Bone marrow (tissue), 2 donors: Measurements from ENCODE around the gene KCNS1.

Experiments
- DNase-seq, 2 donors: peaks; one replicate each; lab custom pipeline; 2025; lab: John Stamatoyannopoulos, UW

KCNS1 gene

DNA sequence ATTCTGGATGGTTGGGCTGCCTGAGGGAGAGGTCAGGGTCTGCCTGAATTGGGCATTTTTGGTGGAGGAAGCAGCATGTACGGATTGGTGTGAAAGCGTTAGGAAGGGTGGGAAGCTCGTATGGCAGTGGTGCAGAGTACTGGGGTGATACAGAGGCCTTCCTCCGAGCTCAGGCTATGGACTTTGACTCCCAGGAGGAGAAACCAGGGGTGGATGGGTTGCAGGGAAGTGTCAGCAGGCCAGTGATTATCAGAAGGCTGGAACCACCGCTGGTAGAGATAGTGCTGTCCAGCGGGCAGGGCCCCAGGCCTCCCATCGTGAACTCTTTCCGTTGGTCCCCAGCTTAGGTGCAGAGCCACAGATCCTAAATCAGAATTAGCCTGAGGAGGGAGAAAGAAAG is 8.7 kb upstream of the KCNS1 start:
- no peak for DNase-seq

DNA sequence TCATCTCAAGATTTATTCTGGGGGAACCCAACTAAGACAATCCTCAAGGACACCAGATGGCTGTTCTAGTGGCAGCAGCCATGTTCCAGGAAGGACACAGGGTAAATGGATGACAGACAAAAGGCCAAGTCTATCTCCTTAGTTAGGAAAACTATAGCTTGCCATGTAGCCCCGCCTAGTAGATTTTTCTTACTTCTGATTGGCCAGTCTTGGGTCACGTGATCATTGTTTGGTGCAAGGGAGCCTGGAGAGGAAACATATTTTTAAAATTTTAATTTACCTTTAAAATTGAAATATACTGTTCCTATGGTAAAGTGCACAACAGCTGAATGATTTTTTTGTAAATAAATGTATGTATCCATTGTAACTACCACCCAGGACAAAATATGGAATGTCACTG is 4.4 kb upstream of the KCNS1 start:
- no peak for DNase-seq

DNA sequence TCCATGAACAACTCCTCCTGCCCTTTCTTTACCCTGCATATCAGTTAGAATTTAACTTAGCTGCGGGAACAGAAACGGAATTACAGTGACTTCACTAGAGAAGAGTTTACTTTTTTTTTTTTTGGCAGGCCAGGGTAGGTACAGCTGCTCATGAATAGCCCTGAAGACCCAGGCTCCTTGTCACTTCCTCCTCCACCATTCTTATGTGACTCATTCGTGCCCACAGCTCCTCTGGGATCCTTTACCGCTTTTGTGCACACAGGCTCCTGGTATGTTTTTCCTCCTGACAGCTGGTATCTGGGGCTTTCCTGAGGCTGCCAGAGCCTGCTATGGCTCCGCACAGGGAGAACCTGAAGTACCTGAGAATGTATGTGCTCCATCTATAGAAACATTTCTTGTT is 3.9 kb upstream of the KCNS1 start:
- DNase-seq = no peak

DNA sequence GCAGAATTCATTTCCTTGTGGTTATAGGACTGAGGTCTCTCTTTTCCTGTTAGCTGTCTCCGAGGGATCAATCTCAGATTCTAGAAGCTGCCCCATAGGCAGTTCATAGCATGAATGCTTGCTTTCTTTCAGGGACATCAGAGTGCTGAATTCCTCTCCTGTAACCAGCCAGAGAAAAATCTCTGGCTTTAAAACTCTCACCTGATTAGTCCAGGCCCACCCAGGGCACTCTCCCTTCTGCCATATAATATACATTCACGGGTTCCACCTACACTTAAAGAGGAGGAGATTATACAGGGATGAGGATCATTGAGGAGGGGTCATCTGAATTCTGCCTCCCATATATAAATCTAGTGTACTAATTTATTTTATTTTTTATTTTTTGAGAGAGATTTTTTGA is 2.1 kb upstream of the KCNS1 start:
- no peak for DNase-seq

DNA sequence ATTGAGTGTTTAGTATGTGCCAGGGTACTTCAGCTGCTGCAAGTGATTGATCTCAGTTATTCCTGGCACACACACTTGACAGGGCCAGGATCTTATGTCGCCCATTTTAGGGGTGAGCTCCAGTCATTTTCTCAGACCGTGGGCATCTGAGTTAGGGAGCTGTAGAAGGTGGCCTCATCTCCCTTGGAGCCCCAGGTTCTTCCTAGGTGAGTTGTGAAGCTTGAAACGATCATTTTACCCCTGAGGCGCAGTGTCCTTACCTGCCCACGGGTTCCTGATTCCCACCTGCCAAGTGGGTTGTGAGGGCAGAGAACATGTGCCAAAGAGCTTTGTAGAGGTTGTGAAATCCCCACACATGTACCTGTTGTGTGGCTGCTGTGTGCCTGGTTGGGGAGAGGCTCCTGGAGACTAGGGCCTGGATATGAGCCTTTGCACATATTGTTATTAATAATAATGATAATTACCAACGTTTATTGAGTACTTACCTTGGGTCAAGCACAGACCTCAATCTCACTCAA is 465 bp upstream of the KCNS1 start:
- DNase-seq = no peak

DNA sequence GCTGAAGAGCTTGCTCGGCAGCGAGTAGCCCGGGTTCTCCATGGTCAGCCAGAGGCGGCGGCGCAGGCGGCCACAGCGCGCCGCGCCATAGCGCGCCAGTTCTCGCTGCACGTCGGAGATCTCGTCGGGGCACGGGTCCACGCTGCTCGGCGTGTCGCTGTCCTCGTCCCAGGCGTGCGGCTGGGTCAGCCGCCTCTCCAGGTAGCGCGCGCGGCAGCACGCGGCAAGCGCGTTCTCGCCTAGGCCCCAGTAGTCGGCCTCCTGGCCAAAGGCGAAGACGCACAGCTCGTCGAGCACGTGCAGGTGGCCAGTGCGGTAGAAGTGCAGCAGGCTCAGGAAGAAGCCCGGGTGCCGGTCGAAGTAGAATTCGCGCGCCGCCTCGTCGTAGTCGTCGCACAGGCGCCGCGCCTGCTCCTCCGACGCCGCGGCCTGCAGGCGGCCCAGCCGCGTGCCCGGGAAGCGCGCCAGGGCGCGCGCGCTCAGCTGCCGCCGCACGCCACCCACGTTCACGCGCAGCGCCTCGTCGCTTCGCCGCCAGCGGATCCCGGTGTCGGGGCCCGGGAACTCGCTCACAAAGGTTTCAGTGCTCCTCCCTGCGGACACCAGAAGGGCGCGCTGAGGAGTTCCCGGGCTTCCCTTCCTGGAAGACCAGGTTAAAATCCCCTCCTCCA is 2.7 kb downstream of the KCNS1 start:
- no peak for DNase-seq

DNA sequence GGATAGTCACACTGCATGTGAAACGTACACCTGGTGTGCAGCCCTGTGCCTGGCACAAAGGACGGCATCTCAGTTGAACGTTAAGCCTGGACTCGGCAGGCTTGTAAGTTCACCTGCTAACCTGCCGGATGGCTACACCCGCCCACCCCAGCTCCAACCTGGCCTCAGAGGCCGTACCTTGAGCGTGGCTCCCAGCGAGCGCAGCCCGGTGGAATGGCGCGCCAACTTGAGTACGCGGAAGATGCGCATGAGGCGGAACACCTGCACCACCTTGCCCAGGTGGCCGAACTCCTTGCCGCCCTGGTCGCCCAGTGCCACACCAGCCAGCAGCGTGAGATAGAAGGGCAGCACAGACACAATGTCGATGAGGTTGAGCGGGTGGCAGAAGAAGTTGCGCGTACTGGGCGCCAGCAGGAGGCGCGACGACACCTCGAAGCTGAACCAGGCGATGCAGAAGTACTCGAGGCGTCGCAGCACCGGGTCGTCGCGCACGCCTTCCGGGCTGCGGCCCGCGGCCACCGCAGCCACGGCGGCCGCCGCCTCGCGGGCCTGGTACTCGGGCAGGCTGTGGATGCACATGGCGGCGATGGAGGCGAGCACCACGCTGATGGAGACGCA is 3.3 kb downstream of the KCNS1 start:
- no peak for DNase-seq

DNA sequence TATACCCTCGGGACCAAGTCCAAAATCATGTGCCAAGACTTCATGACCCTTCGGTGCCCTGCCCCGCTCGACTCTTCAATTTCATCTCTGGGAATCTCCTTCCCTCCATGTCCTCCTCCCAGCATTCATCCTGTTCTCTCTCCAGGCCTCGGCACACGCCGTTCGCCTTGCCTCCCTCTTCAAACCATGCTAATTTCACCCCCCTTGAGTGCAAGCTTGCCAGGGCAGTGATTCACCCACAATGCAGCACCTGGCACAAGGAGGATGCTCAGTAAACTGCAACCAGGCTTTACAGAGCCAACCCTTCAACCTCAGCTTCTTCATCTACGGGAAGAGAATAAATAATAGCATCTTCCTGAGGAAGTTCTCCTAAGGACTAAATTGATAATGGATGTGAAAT is 4.1 kb downstream of the KCNS1 start:
- no peak for DNase-seq

DNA sequence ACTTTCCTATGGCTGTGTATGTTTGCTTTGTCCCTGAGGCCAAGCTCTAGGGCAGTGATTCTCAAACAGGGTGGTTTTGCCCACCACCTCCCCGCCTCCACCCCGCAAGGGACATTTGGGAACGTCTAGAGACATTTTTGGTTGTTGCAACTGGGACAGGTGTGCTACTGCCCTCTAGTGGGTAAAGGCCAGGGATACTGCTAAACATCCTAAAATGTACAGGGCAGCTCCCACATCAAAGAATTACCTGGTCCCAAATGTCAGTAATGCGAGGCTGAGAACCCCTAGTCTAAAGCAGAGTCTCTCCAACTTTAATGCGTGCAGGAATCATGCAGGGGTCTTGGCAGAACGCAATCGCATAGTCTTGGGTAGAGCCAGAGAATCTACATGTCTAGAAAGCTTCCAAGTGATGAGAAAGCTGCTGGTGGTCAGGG is 5.1 kb downstream of the KCNS1 start:
- DNase-seq = peak in 1 of 2 donors; percentile 12

DNA sequence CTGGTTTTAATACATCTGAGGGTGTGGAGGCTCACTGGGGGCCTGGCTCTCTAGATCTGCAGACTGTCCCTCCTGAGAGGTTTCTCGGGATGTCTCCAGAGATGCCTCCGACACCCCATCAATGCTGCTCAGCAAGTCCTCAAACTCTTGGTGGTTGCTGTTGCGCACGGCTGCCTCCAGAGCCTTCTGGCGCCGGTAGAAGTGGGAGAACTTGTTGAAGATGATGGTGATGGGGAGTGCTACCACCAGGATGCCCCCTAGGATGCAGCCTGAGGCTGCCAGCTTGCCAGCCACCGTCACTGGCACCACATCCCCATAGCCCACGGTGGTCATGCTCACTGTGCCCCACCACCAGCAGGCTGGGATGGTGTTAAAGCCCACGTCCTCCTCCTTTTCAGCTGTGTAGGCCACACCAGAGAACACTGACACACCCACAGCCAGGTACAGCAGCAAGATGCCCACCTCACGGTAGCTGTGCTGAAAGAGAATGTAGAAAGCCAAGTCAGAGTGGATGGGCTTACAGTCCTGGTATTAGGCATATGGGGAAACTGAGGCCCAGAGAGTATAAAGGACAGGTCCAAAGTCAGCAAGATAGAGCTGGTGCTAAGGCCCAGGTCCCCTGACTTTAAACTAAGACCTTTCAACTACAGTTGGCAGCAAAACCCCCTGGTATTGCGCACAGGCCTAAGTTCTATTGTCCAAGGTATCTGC is 5.9 kb downstream of the KCNS1 start:
- DNase-seq = no peak

DNA sequence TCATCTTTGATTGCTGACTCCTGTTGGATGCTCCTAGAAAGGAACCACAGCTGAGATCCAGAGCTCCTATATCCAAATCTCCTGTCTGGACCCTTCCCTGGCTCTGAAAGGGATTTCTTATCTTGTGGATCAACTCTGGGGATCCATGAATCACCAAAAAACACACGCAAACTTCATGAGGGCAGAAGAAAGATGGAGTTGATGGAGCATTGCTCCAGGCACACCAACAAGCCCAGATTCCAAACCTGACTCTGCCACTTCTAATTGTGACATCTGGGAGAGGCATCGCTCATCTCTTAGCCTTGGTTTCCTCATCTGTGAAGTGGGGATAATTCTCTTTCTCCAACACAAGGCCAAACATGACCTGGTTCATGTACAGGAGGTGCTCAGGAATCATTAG is 6.7 kb downstream of the KCNS1 start:
- no peak for DNase-seq

DNA sequence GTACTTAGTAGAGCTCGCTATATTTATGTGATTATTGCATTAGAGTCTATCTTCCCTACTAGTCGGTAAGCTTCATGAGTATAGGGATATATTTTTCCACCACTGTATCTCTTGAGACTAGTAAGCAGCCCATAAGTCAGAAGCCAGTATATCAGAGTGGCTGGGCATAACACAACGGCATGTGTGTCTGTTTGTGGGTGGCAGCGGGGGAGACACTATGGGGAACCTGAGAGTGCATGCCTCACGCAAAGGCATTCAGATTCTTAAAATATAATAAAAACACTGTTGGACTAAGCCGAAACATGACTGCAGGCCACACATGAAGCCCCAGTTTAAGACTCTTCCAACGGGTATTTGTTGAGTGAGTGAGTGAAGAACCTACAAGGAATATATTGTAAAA is 8.0 kb downstream of the KCNS1 start:
- no peak for DNase-seq

DNA sequence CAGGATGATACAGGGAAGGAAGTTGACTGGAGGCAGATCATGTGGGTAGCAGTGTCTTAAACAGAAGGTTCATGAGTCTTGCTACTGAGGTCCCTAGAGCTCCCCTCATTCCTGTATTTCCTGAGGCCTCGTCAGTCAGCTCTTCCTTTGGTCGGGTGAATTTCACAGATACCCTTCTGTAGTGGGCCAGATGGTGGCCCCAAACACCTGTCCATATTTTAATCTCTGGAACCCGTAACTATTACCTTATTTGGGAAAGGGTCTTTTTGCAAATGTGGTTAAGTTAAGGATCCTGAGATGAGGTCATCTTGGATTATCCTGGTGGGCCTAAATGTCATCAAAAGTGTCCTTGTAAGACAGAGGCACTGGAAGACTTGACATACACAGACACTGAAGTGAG is 9.6 kb downstream of the KCNS1 start:
- DNase-seq = no peak

DNA sequence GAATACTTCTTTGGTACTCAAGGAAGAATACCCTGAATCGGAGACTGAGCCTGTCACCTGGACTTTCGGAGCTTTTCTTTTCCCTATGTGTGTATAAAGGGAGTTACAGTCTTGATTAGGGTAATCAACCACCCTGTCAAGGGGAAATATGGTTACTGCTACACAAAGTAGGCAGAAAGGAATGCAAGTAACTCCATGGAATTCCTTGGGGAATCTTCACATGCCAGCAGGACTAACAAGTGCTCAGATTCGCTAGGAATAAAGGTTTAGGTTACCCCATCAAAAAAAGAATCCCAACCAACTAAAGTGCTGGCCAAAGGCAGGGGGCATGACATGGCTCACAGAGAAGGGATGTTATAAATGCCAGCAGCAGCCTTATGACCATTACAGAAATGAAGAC is 10.4 kb downstream of the KCNS1 start:
- DNase-seq = no peak

DNA sequence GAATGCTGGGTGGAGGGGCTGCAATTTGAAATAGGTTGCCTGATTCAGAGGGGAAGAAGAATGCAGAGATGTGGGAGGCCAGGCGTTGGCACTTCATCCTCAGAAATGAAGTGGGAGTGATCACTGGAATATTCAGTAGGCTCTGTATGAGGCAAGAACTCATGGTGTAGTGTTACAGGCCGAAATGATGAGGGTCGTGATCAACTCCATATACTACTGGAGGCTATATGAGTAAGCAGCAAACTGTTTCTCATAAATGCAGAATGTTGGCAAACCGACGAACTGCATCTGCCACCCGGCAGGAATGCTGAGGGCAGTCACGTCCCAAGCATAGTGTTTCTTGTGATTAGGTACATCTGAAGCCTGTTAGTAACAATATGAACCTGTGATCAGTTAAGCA is 12.7 kb downstream of the KCNS1 start:
- DNase-seq = no peak

DNA sequence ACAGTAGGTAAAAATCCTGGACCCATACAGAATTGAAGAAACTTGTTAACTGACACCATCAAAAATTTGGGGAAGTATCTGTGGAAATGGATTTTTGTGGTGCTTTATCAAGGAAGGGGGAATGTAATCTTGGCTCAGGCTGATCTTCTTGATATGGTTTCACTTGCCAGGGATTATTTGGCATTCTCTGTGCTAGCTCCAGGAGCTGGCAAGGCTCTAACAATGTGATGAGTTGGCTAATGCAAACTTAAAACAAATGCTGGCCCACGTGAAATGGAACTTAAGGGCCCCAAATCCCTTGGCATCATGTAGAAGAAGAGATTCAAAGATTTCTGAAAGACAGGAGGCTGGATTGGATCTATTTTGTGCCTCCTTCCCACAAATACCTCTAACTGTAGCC is 13.1 kb downstream of the KCNS1 start:
- no peak for DNase-seq

DNA sequence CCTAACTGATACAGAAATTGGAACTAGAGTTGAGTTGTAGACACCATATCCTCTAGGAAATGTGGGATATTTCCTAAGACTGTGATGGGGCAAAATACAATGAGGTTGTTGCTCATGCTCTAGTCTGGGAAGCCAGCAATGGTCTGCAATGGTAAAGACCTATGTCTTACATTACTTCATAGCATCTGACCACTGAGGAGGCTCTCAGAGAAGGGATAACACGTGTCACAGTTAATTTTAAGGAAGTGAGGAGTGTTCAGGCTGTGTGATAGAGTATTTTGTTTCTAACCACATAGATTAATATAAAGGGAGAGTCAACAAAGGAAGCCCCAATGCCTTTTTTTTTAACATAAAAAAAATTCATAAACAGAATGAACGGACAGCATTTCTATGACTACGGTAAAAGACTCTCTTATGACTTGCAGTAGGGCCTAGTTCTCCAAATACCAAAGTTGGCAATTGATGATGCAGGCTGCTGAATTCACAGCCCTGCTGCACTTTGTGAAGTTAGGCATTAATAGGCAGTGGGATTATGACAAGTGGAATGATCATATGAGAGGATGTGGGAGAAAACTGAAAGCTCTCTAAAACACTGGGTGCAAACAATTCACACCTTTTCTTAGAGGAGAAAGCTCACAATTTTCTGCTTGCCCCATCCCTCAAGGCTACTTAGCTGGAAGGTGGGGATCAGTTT is 13.7 kb downstream of the KCNS1 start:
- no peak for DNase-seq

DNA sequence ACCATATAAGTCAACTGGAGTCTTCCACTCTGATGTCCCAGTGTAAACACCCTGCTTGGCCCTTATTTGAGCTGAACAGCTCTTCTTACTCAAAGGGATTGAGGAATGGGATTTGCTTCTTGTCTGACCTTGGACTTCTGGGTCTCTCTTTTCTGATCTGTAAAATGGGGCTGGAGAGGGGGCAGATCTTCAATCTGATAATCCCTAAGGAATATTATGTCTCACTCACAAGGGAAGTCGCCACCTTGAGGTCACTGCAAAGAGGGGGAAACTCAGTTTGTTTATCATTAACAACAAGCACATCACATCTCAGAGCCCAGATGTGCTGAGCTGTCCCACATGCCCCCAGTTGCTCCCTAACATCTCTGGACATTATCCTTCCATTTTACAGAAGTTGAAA is 15.1 kb downstream of the KCNS1 start:
- no peak for DNase-seq

DNA sequence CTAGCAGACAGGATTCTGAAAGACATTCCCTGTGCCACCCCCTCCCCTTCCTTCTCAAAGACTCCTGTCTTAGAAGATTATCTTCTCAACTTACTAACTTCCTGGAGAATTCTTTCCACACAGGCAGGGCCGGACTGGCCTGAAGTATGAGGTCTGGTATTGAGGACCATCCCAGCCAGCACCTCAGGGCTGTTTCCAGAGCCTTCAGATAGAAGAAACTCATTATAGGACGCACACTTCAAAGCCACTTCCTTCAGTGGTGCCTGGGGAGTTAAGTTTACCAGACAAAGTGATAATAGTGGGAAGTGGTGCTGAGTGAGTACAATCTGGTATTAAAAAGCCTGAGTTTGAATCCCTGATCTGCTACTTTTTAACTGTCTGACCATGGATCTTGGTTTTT is 15.6 kb downstream of the KCNS1 start:
- no peak for DNase-seq

DNA sequence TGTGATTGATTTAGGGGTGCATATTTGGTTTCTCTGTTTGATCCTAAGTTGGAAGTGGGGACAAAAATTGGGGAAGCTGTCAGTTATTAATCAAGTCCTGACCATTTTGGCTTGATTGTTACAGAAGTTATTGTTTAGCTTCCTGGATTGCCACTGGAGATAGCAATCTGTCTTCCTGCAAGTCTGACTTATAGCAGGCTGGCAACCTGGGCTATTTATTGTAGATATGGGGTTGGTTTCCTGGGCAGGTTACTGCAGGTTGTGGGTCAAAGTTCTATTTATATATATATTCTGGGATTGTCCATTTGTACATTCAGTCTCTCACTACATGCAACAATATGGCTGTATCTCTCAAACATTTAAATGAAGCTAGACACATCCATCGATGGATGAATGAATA is 17.8 kb downstream of the KCNS1 start:
- DNase-seq = no peak

DNA sequence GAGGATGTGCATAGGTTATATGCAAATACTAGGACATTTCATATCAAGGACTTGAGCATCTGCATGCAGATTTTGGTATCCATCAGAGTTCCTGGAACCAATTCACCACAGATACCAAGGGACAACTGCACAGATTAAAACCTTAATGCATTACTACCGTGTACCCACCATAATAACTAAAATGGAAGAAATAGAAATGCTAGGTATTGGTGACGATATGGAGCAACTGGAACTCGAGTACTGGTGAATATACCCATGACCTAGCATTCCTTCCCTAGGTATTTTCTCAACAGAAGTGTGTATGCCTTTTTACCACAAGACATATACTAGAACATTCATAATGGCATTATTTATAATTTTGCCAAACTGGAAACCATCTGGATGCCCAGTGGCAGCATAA is 18.5 kb downstream of the KCNS1 start:
- no peak for DNase-seq

DNA sequence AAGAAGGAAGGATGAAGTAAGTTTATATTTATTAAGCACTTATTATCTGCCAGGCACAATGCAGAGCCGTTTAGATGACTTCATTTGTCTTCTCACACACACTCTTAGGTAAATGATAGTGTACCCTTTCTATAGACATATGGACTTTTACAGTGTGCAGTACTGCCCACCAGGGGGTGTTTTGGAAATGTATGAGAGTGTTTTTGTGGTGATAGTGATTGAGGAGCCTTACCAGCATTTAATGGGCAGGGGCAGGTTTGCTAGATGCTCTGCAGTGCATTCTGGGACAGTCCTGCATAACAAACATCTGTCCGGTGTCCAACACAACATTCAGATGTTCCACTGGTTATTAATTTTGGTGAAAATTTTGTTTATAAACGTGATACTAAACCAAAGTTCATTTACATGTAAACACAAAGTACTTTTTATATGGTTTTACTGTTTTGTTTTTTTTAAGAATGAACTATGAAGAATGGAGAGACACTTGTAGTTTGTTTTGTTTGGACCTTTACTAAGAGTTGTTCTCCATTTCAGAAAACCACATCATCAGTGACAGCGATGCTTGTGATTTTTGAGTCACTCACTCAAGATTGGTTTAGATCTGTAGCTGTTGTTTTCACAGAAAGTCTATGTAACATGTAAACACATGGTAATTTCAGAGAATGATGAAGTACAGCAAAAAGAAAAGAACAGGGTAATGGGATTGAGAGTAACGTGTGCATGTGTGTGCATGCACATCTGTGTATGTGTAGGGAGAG is 19.9 kb downstream of the KCNS1 start:
- DNase-seq = no peak
